Aorta (tissue), 5 donors: ENCODE measurements around the gene MMP25. TPM values are rescaled to one million over a fixed set of nuclear protein-coding genes. Genes with fewer than 3 reads are reported as not detected.
"Not testable (repeated sequence)": the region's sequence is repeated elsewhere in the genome, so short reads cannot be mapped to it uniquely, and the experiment has no call there.

Source experiments
- ATAC-seq: fragments of 200-7000 bp; cut with Tn5 transposase; one replicate; pipeline ENCODE4 v1.9.1; 2022; ENCODE audit warnings: moderate library complexity; ENCODE audit not compliant: low FRiP score
- DNase-seq, 2 donors: peaks; one replicate each; pipeline ENCODE4 v3.0.0-alpha.2; 2020
- H3K27ac ChIP-seq, 2 donors: one replicate each; pipeline ENCODE4 v1.5.1; 2013; ENCODE audit warnings: low read length in 2 of 2, mild to moderate bottlenecking in 2 of 2, moderate library complexity in 2 of 2, control low read depth in 1 of 2, inconsistent platforms in 1 of 2, low read depth in 1 of 2
- H3K27me3 ChIP-seq, 2 donors: one replicate each; pipeline ENCODE4 v1.6.1; 2013; ENCODE audit warnings: control low read depth in 1 of 2, low read length in 1 of 2, mild to moderate bottlenecking in 1 of 2, moderate library complexity in 1 of 2; ENCODE audit not compliant: insufficient read depth in 2 of 2, control insufficient read depth in 1 of 2
- H3K36me3 ChIP-seq, 2 donors: one replicate each; pipeline ENCODE4 v1.6.1; 2013; ENCODE audit warnings: control low read depth in 1 of 2, low read length in 1 of 2, mild to moderate bottlenecking in 1 of 2; ENCODE audit not compliant: insufficient read depth in 2 of 2, control insufficient read depth in 1 of 2
- H3K4me1 ChIP-seq, 2 donors: one replicate each; pipeline ENCODE4 v1.6.1; 2013; ENCODE audit warnings: low read length in 2 of 2, control low read depth in 1 of 2, mild to moderate bottlenecking in 1 of 2, moderate library complexity in 1 of 2; ENCODE audit not compliant: insufficient read depth in 2 of 2, control insufficient read depth in 1 of 2
- H3K4me3 ChIP-seq, 2 donors: one replicate each; pipeline ENCODE4 v1.5.1; 2013; ENCODE audit warnings: low read length in 2 of 2, control low read depth in 1 of 2, mild to moderate bottlenecking in 1 of 2
- H3K9me3 ChIP-seq: one replicate; pipeline ENCODE4 v1.6.1; 2013; ENCODE audit warnings: mild to moderate bottlenecking, low read length; ENCODE audit not compliant: control insufficient read depth
- WGBS, 2 donors: extraction: QIAGEN DNeasy Blood & Tissue Kit; methylation state at CpG; one replicate each; pipeline ENCODE4 v1.1.7; 2013; 5-methylcytosine and 5-hydroxymethylcytosine counted together
- intact Hi-C, 2 donors: fragments of 100-400 bp; cut with DNase I; formaldehyde crosslinking; loops; one replicate each; pipeline versions ENCODE4 v1.14.2 to v1.15.0; 2022
- polyA plus RNA-seq, 2 donors: library from polyadenylated mRNA; stranded (reverse); fragments of 200-250 nt; gene quantifications; one replicate each; pipeline ENCODE4 v1.2.3, GENCODE V29; 2013
- total RNA-seq, 2 donors: library from RNA; stranded (reverse); fragmentation: NEBNext Ultra II Directional; extraction: Animal tissue kit (Norgen Biotek cat#: 25700); gene quantifications; one replicate each; pipeline ENCODE4 v1.2.1, GENCODE V29; 2021
- donor health status: healthy with polysubstance abuse.
- donor health status: Bipolar disorder and iron deficiency.
- donor health status: DM: no; HTN: no; CAD: no.
- donor health status: DM: no; HTN: no; CAD: no.
- donor health status: DM: yes; HTN: yes; CAD: no.

MMP25 gene
- total and polyA plus RNA-seq, 4 donors, result 0.36 to 11.4 (median 2.0) TPM

GRCh38 chr16:3063625-3064386 is 17.4 kb downstream of the MMP25 start:
- DNase-seq, result no peak
- intact Hi-C loops, result loop anchor here (2.0 to 5.0 kb wide), 2 partner anchors 49 to 103 kb away; partner anchors contain the start of gene ZNF205 (in 1 of the 2)
- no peaks in the 10 kb centered on the region for H3K4me1 ChIP-seq
- H3K36me3 ChIP-seq, result no peaks in the 10 kb centered on the region
- no peak overlapping the region for H3K27ac ChIP-seq
- no peak overlapping the region for H3K4me3 ChIP-seq
- no peak for ATAC-seq
- WGBS, 2 donors, result 92 to 95% methylated on average over 8 of the region's 8 CpGs
- no peaks in the 10 kb centered on the region for H3K9me3 ChIP-seq
- H3K27me3 ChIP-seq, result no peaks in the 10 kb centered on the region

- Histone ChIP-seq H3K27ac (no peak within 1 kb of the TSS), H3K4me1 (no peaks in the 10 kb centered on the region), H3K9me3 (no peaks in the 10 kb centered on the region), H3K4me3 (no peak within 1 kb of the TSS), H3K36me3 (no peaks in the 10 kb centered on the region), H3K27me3 (no peaks in the 10 kb centered on the region)
- ATAC-seq (peak; percentile 82), DNase-seq (peak in 1 of 2 donors; percentile 77)
- 31 to 32% methylated on average over 13 of the region's 13 CpGs for WGBS, 2 donors
- intact Hi-C loops, result loop anchor here in 1 of 2 donors (2.0 kb wide), 1 partner anchor 48 kb away; the partner anchor contains the start of gene ZNF205
These were observed 18.8 kb downstream of the MMP25 start, which contains the start of gene IL32 for GRCh38 chr16:3065069-3065741. Gene IL32, plus strand, starts transcription at chr16:3065640. Its CDS starts 172 bp downstream, at chr16:3065812.

DNA sequence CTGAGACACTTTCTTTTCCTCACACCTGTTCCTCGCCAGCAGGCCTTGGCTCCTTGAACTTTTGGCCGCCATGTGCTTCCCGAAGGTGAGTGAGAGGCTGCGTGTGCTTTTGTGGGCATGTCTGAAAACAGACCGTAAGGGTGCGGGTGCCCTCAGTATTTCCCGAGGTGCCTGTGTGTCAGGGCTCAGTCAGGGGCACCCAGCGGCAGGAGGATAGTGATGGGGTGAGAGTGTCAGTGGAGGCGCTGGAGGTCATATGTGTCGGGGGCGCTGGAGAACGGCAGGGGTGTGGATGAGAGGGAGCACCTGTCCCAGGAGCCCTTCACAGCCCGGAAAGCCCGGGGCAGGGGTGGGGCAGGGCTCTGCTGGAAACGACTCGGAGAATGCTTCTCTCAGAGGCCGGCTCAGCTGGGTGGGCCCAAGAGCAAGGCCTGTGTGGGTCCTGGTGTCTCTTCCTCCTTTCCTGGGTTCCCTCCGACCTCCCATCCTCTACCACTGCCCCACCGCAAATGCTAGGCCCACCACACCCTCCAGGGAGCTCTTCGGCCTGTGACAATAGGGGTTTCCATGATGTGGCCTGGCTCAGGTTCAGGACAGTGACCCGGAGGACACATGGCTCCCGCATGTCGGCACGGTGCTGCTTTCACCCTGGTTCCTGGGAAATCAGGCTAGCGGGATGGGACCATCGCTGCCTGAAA is 19.5 kb downstream of the MMP25 start:
- intact Hi-C loops, result loop anchor here in 1 of 2 donors (2.0 kb wide), 1 partner anchor 47 kb away; the partner anchor contains the start of gene ZNF205
- Histone ChIP-seq H3K27me3 (no peaks in the 10 kb centered on the region), H3K4me1 (no peaks in the 10 kb centered on the region), H3K4me3 (no peak overlapping the region), H3K9me3 (no peaks in the 10 kb centered on the region), H3K36me3 (no peaks in the 10 kb centered on the region), H3K27ac (no peak overlapping the region)
- 86 to 88% methylated on average over 25 to 26 of the region's 26 CpGs for WGBS, 2 donors
- ATAC-seq (no peak), DNase-seq (no peak)

GRCh38 chr16:3066440-3066748 is 20.0 kb downstream of the MMP25 start:
- WGBS, 2 donors, result 92 to 95% methylated on average over 7 of the region's 7 CpGs
- Histone ChIP-seq H3K4me3 (no peak overlapping the region), H3K9me3 (no peaks in the 10 kb centered on the region), H3K4me1 (no peaks in the 10 kb centered on the region), H3K36me3 (no peaks in the 10 kb centered on the region), H3K27me3 (no peaks in the 10 kb centered on the region), H3K27ac (no peak overlapping the region)
- intact Hi-C loops, result no loop called here
- ATAC-seq (no peak), DNase-seq (no peak)

DNA sequence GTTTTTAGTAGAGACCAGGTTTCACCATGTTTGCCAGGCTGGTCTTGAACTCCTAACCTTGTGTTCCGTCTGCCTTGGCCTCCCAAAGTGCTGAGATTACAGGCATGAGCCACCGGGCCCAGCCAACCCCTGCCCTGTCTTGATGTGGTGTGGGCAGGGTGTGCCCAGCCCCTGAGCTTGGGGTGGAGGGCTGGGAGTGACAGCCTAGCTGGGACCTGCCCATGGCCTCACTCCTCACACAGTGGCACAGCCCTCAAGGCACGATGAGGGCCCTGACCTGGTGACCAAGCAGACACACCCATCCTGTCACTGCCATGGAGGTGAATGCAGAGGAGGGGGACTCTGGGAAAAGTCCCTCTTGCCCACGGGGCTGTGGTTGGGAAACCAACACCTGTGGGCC is 22.1 kb downstream of the MMP25 start:
- ATAC-seq, result no peak
- WGBS, 2 donors, result 74 to 78% methylated on average over 4 of the region's 4 CpGs
- no peaks in the 10 kb centered on the region for H3K27me3 ChIP-seq

DNA sequence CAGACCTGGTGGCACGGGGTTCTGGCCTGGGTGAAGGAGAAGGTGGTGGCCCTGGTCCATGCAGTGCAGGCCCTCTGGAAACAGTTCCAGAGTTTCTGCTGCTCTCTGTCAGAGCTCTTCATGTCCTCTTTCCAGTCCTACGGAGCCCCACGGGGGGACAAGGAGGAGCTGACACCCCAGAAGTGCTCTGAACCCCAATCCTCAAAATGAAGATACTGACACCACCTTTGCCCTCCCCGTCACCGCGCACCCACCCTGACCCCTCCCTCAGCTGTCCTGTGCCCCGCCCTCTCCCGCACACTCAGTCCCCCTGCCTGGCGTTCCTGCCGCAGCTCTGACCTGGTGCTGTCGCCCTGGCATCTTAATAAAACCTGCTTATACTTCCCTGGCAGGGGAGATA is 22.8 kb downstream of the MMP25 start:
- WGBS, 2 donors, result 84 to 88% methylated on average over 10 of the region's 11 CpGs
- H3K36me3 ChIP-seq, intact Hi-C loops, ATAC-seq, H3K4me3 ChIP-seq, H3K27ac ChIP-seq, DNase-seq, H3K4me1 ChIP-seq, H3K27me3 ChIP-seq, H3K9me3 ChIP-seq: not testable (repeated sequence)

More for the DNA sequence above, 22.1 kb downstream of the MMP25 start:
- no peaks in the 10 kb centered on the region for H3K36me3 ChIP-seq
- H3K4me1 ChIP-seq, result no peaks in the 10 kb centered on the region
- H3K4me3 ChIP-seq, result no peak overlapping the region
- DNase-seq, result peak in 1 of 2 donors; percentile 32
- no peak overlapping the region for H3K27ac ChIP-seq
- no peaks in the 10 kb centered on the region for H3K9me3 ChIP-seq
- intact Hi-C loops, result no loop called here

- WGBS, 2 donors, result 85 to 88% methylated on average over 9 of the region's 9 CpGs
- Histone ChIP-seq H3K4me3 (no peak overlapping the region), H3K4me1 (no peaks in the 10 kb centered on the region), H3K27ac (no peak overlapping the region), H3K27me3 (no peaks in the 10 kb centered on the region), H3K9me3 (no peaks in the 10 kb centered on the region), H3K36me3 (no peaks in the 10 kb centered on the region)
- intact Hi-C loops, result no loop called here
- DNase-seq (no peak), ATAC-seq (no peak)
These were observed 24.3 kb downstream of the MMP25 start for GRCh38 chr16:3070608-3071111.

GRCh38 chr16:3071655-3072054 is 25.3 kb downstream of the MMP25 start:
- no peak overlapping the region for H3K4me3 ChIP-seq
- no peaks in the 10 kb centered on the region for H3K9me3 ChIP-seq
- no peaks in the 10 kb centered on the region for H3K4me1 ChIP-seq
- H3K36me3 ChIP-seq, result no peaks in the 10 kb centered on the region
- H3K27ac ChIP-seq, result no peak overlapping the region
- intact Hi-C loops, result no loop called here
- ATAC-seq (no peak), DNase-seq (no peak)
- H3K27me3 ChIP-seq, result no peaks in the 10 kb centered on the region
- WGBS, 2 donors, result 81 to 84% methylated on average over 7 of the region's 7 CpGs
